K562 (cell line): ENCODE measurements around the gene CD47. TPM values are rescaled to one million over a fixed set of nuclear protein-coding genes. Genes with fewer than 3 reads are reported as not detected.

ENCODE experiments used
- ATAC-seq: fragments of 200-7000 bp; cut with Tn5 transposase; 3 replicates; pipeline ENCODE4 v1.9.1; 2020; ENCODE audit warnings: moderate library complexity
- BruUV-seq: library from RNA; stranded (reverse); fragments of 400-500 nt; replicated peaks from 2 replicates; lab custom pipeline; 2021; lab: Mats Ljungman, UMichigan
- CTCF ChIA-PET: fragments of 300-600 bp; formaldehyde crosslinking; extraction: SDS; loops from one replicate; lab custom pipeline; 2021; ENCODE audit warnings: low intra/inter-chr PET ratio; lab: Yijun Ruan, JAX
- POLR2A ChIA-PET: fragments of 300-600, 350-650 bp; sonication (Branson Sonifier 250); formaldehyde crosslinking; extraction: SDS; loops from one replicate; lab custom pipeline; 2021; ENCODE audit warnings: antibody characterized with exemption, inconsistent platforms; lab: Yijun Ruan, JAX
- DNase-seq, 4 experiments: peaks; one replicate each; pipeline versions ENCODE4 v3.0.0 to v3.0.0-alpha.2; 2011 to 2018; ENCODE audit warnings: low spot score in 3 of 4, mixed read lengths in 3 of 4; ENCODE audit errors: extremely low read depth in 1 of 4
- FAIRE-seq: peaks from 2 replicates; lab custom pipeline; 2011; peaks lifted over from hg19 to GRCh38; lab: Jason Lieb, UNC
- H2AFZ ChIP-seq: 2 replicates; pipeline ENCODE4 v1.6.0; 2011; ENCODE audit warnings: low read depth, low read length, control low read depth, inconsistent platforms
- H3K27ac ChIP-seq: fragments of 200-600 bp; 3 replicates; pipeline ENCODE4 v1.8.0; 2011; ENCODE audit warnings: low read depth, mild to moderate bottlenecking, control low read depth, inconsistent platforms, low read length, moderate library complexity, mixed read lengths; ENCODE audit errors: extremely low read depth
- H3K27me3 ChIP-seq, 2 experiments: fragments of 300-600 bp in 1 of 2; 2 replicates in 1 of 2; 3 replicates in 1 of 2; pipeline versions ENCODE4 v1.6.0 to v1.8.0; 2011; ENCODE audit warnings: inconsistent platforms in 2 of 2, low read length in 2 of 2, mild to moderate bottlenecking in 1 of 2, mixed read lengths in 1 of 2, moderate library complexity in 1 of 2; ENCODE audit not compliant: control insufficient read depth in 2 of 2, insufficient read depth in 2 of 2
- H3K36me3 ChIP-seq: fragments of 300-600 bp; 3 replicates; pipeline ENCODE4 v1.8.0; 2011; ENCODE audit warnings: mild to moderate bottlenecking, low read length, inconsistent platforms; ENCODE audit not compliant: control insufficient read depth, insufficient read depth
- H3K4me1 ChIP-seq, 2 experiments: fragments of 200-600 bp in 1 of 2; replicated peaks in 1 of 2; 2 replicates in 1 of 2; 3 replicates in 1 of 2; pipeline versions ENCODE4 v1.5.1 to v1.8.0; 2011; ENCODE audit warnings: inconsistent platforms in 2 of 2, low read length in 2 of 2, mild to moderate bottlenecking in 1 of 2, mixed read lengths in 1 of 2, moderate library complexity in 1 of 2; ENCODE audit not compliant: control insufficient read depth in 2 of 2, insufficient read depth in 2 of 2
- H3K4me2 ChIP-seq: 2 replicates; pipeline ENCODE4 v1.6.1; 2011; ENCODE audit warnings: low read length, control low read depth, inconsistent platforms, mixed read lengths; ENCODE audit not compliant: insufficient read depth
- H3K4me3 ChIP-seq: fragments of 200-600 bp; sonication (generic), shearing (Covaris generic); 2 replicates; pipeline ENCODE4 v1.5.1; 2016; ENCODE audit warnings: control low read depth, inconsistent platforms
- H3K79me2 ChIP-seq: fragments of 200-600 bp; 3 replicates; pipeline ENCODE4 v1.8.0; 2011; ENCODE audit warnings: low read length, inconsistent platforms; ENCODE audit not compliant: control insufficient read depth, insufficient read depth
- H3K9ac ChIP-seq, 2 experiments: 2 replicates each; pipeline versions ENCODE4 v1.6.0 to v1.6.1; 2011; ENCODE audit warnings: low read depth in 2 of 2, low read length in 2 of 2, control low read depth in 1 of 2, inconsistent platforms in 1 of 2, mild to moderate bottlenecking in 1 of 2, mixed read lengths in 1 of 2; ENCODE audit not compliant: insufficient read depth in 1 of 2
- H3K9me1 ChIP-seq: one replicate; pipeline ENCODE4 v1.6.0; 2011; ENCODE audit warnings: inconsistent platforms, mild to moderate bottlenecking, low read length, moderate library complexity; ENCODE audit not compliant: control insufficient read depth, insufficient read depth
- H3K9me3 ChIP-seq: replicated peaks from 2 replicates; pipeline ENCODE4 v1.5.1; 2011; ENCODE audit warnings: low read depth, low read length, inconsistent platforms; ENCODE audit not compliant: control insufficient read depth, insufficient read depth
- H4K20me1 ChIP-seq: replicated peaks from 2 replicates; pipeline ENCODE4 v1.6.1; 2011; ENCODE audit warnings: low read length, inconsistent platforms, mixed read lengths; ENCODE audit not compliant: control insufficient read depth, insufficient read depth
- CBX2 ChIP-seq: fragments of 200-600 bp; sonication (generic); IDR thresholded peaks from one replicate; pipeline ENCODE4 v1.6.1; 2012; ENCODE audit warnings: mild to moderate bottlenecking, low read length, inconsistent platforms; ENCODE audit not compliant: insufficient read depth, poor library complexity, severe bottlenecking
- HCFC1 ChIP-seq: IDR thresholded peaks from 2 replicates; pipeline ENCODE4 v1.6.1; 2012; ENCODE audit warnings: low read depth, low read length, improper control_type of control experiment
- TBL1XR1 ChIP-seq, 2 experiments: IDR thresholded peaks; 2 replicates each; pipeline ENCODE4 v1.6.1; 2012; ENCODE audit warnings: improper control_type of control experiment in 2 of 2, low read length in 2 of 2, mild to moderate bottlenecking in 1 of 2
- ZNF232 ChIP-seq: sonication (generic); formaldehyde crosslinking; IDR thresholded peaks from 2 replicates; pipeline ENCODE4 v1.8.0; 2022; ENCODE audit warnings: mild to moderate bottlenecking, missing genetic modification reagents
- ZNF282 ChIP-seq: sonication (generic); formaldehyde crosslinking; IDR thresholded peaks from 2 replicates; pipeline ENCODE4 v1.8.1; 2023; ENCODE audit warnings: missing genetic modification reagents
- WGBS: fragments of 100-300 bp; shearing (Covaris generic); methylation state at CpG from one replicate; pipeline ENCODE4 v1.1.6; 2016; ENCODE audit warnings: low coverage, mixed read lengths; ENCODE audit not compliant: insufficient coverage; ENCODE audit errors: missing lambda C conversion rate; 5-methylcytosine and 5-hydroxymethylcytosine counted together
- in situ Hi-C: fragments of 300-500 bp; cut with MboI; formaldehyde crosslinking; loops from 4 replicates; pipeline ENCODE4 v1.15.0; 2018; ENCODE audit warnings: inconsistent platforms, mixed read lengths
- intact Hi-C: fragments of 100-400 bp; cut with micrococcal nuclease; formaldehyde crosslinking; loops from 2 replicates; pipeline ENCODE4 v1.14.2; 2022
- polyA plus RNA-seq, 8 experiments: library from polyadenylated mRNA; depleted of rRNA in 4 of 8; stranded (reverse) in 5 of 8; unstranded in 3 of 8; fragments of >200 nt; fragmentation: Nextera tagmentation in 2 of 8; fragmentation: Illumina TruSeq in 1 of 8; extraction: Ambion mirVana in 2 of 8; extraction: Trizol in 1 of 8; gene quantifications; 2 replicates each; pipeline versions ENCODE4 v1.2.1 to v1.2.3, GENCODE V29; 2011 to 2014; ENCODE audit warnings: inconsistent platforms in 1 of 8, missing spikeins in 1 of 8
- total RNA-seq, 7 experiments: library from RNA; depleted of rRNA in 6 of 7; stranded (reverse); fragments of >200 nt in 6 of 7; fragmentation: Illumina TruSeq in 2 of 7; extraction: Trizol in 2 of 7; gene quantifications; 2 replicates each; pipeline versions ENCODE4 v1.2.1 to v1.2.3, GENCODE V29; 2011 to 2021; ENCODE audit warnings: low replicate concordance in 1 of 7
- TF ChIP-seq, protein P1 (sequence below): fragments of 250-450 bp; sonication (Bioruptor Pico); IDR thresholded peaks from 2 replicates; pipeline ENCODE4 v1.4.0; 2020; ENCODE audit warnings: mild to moderate bottlenecking, moderate library complexity
- TF ChIP-seq, protein P2 (sequence below), 3 experiments: fragments of 200-800 bp in 1 of 3; sonication (Bioruptor generic) in 1 of 3; sonication (generic) in 1 of 3; formaldehyde crosslinking in 1 of 3; IDR thresholded peaks; 2 replicates each; pipeline versions ENCODE4 v1.6.1 to v1.8.0; 2016 to 2022; ENCODE audit warnings: mild to moderate bottlenecking in 2 of 3, missing compliant biosample characterization in 2 of 3, missing genetic modification characterization in 2 of 3, missing genetic modification reagents in 1 of 3
- TF ChIP-seq, protein P3 (sequence below): fragments of 250-450 bp; sonication (Bioruptor Pico); IDR thresholded peaks from 2 replicates; pipeline ENCODE4 v1.5.1; 2021; ENCODE audit warnings: mild to moderate bottlenecking
- TF ChIP-seq, protein P4 (sequence below): fragments of 250-450 bp; sonication (Bioruptor Pico); IDR thresholded peaks from 2 replicates; pipeline ENCODE4 v1.5.0; 2020; ENCODE audit warnings: mild to moderate bottlenecking, borderline replicate concordance
- TF ChIP-seq, protein P5 (sequence below): fragments of 250-450 bp; sonication (Bioruptor Pico); IDR thresholded peaks from 2 replicates; pipeline ENCODE4 v1.5.0; 2021; ENCODE audit warnings: mild to moderate bottlenecking, borderline replicate concordance

Gene CD47
- total and polyA plus RNA-seq, 9 of the 15 experiments (the other 6 are each of a cell fraction or from before 2014, with no cell fraction given), result 10.2 to 62.6 (median 36.3) TPM

DNA sequence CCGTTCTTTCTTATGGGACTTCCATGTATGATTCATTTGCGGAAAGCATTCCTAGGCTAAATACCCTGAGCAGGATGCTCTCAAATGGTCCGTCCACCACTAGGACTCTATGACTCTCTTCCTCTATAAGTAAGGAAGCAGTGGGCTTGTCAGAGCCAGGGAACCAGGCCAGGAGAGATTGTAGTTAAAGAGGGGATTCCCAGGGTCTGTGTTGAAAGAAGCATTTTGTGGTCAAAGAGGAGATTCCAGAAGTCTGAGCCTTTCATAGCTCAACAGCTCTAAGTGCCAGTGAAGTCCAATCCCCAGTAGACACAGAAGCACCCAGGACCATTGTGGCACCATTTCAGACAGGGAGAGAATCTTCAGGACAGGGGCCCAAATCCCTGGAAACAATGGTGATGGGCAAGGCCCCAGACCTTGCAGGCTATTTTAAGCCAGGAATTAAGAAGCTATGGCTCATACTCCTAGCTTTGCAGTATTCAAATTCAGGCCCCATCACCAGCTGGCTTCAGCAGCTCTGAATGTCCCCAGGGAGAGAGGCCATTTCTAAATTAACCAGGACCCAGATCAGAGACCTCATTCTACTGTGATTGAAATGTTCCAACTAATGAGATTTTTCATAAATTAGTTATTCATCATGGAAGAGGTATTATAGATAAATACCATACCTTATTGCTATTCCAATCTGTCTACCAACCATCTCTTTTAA is 81.7 kb downstream of the CD47 start:
- BruUV-seq, result no TSS peak
- intact Hi-C loops, result loop anchor here (10.0 kb wide), 1 partner anchor 96 kb away; no protein-coding TSS in a partner anchor
- Histone ChIP-seq H4K20me1 (no peaks in the 10 kb centered on the region), H3K79me2 (no peaks in the 10 kb centered on the region), H3K9me3 (no peaks in the 10 kb centered on the region), H2AFZ (no peak overlapping the region), H3K27ac (no peak overlapping the region), H3K27me3 (peaks cover 9 to 26% of the 10 kb centered on the region in 2 experiments; a peak in 4 of 5 replicates), H3K9me1 (no peaks in the 10 kb centered on the region), H3K9ac (no peak overlapping the region), H3K4me2 (no peak overlapping the region), H3K4me3 (no peak overlapping the region), H3K36me3 (no peaks in the 10 kb centered on the region), H3K4me1 (peaks cover 0 to 2% of the 10 kb centered on the region in 2 experiments; a peak in 1 of 5 replicates)
- WGBS, result 0% methylated on average over 2 of the region's 3 CpGs
- ATAC-seq (no peak), DNase-seq (no peak), FAIRE-seq (no peak)
- ChIA-PET CTCF (no interaction called here), POLR2A (interaction anchor here (0.7 to 1.0 kb wide), 2 partner anchors 318 to 575 kb away, joined by 3 read pairs; no protein-coding TSS in a partner anchor)
- in situ Hi-C loops, result no loop called here
- TF ChIP-seq CBX2, result no peak
- TF ChIP-seq, protein P1, sequence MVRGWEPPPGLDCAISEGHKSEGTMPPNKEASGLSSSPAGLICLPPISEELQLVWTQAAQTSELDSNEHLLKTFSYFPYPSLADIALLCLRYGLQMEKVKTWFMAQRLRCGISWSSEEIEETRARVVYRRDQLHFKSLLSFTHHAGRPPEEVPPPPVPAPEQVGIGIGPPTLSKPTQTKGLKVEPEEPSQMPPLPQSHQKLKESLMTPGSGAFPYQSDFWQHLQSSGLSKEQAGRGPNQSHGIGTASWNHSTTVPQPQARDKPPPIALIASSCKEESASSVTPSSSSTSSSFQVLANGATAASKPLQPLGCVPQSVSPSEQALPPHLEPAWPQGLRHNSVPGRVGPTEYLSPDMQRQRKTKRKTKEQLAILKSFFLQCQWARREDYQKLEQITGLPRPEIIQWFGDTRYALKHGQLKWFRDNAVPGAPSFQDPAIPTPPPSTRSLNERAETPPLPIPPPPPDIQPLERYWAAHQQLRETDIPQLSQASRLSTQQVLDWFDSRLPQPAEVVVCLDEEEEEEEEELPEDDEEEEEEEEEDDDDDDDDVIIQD (CRISPR knock-in tag), result no peak
- TF ChIP-seq ZNF282, result no peak
- TF ChIP-seq, protein P2, sequence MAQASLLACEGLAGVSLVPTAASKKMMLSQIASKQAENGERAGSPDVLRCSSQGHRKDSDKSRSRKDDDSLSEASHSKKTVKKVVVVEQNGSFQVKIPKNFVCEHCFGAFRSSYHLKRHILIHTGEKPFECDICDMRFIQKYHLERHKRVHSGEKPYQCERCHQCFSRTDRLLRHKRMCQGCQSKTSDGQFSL (CRISPR knock-in tag; IDR thresholded peaks at IDR 0.05), result no peak
- TF ChIP-seq, protein P2 (tag; IDR thresholded peaks at IDR 0.05), result no peak
- TF ChIP-seq, protein P3, sequence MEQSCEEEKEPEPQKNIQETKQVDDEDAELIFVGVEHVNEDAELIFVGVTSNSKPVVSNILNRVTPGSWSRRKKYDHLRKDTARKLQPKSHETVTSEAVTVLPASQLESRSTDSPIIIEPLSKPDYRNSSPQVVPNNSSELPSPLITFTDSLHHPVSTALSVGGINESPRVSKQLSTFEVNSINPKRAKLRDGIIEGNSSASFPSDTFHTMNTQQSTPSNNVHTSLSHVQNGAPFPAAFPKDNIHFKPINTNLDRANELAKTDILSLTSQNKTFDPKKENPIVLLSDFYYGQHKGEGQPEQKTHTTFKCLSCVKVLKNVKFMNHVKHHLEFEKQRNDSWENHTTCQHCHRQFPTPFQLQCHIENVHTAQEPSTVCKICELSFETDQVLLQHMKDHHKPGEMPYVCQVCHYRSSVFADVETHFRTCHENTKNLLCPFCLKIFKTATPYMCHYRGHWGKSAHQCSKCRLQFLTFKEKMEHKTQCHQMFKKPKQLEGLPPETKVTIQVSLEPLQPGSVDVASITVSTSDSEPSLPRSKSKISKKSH (CRISPR knock-in tag), result no peak
- no peak for TF ChIP-seq ZNF232 (CRISPR knock-in tag)
- TF ChIP-seq, protein P4, sequence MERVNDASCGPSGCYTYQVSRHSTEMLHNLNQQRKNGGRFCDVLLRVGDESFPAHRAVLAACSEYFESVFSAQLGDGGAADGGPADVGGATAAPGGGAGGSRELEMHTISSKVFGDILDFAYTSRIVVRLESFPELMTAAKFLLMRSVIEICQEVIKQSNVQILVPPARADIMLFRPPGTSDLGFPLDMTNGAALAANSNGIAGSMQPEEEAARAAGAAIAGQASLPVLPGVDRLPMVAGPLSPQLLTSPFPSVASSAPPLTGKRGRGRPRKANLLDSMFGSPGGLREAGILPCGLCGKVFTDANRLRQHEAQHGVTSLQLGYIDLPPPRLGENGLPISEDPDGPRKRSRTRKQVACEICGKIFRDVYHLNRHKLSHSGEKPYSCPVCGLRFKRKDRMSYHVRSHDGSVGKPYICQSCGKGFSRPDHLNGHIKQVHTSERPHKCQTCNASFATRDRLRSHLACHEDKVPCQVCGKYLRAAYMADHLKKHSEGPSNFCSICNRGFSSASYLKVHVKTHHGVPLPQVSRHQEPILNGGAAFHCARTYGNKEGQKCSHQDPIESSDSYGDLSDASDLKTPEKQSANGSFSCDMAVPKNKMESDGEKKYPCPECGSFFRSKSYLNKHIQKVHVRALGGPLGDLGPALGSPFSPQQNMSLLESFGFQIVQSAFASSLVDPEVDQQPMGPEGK (CRISPR knock-in tag), result no peak
- TF ChIP-seq HCFC1, result no peak
- TF ChIP-seq, protein P5, sequence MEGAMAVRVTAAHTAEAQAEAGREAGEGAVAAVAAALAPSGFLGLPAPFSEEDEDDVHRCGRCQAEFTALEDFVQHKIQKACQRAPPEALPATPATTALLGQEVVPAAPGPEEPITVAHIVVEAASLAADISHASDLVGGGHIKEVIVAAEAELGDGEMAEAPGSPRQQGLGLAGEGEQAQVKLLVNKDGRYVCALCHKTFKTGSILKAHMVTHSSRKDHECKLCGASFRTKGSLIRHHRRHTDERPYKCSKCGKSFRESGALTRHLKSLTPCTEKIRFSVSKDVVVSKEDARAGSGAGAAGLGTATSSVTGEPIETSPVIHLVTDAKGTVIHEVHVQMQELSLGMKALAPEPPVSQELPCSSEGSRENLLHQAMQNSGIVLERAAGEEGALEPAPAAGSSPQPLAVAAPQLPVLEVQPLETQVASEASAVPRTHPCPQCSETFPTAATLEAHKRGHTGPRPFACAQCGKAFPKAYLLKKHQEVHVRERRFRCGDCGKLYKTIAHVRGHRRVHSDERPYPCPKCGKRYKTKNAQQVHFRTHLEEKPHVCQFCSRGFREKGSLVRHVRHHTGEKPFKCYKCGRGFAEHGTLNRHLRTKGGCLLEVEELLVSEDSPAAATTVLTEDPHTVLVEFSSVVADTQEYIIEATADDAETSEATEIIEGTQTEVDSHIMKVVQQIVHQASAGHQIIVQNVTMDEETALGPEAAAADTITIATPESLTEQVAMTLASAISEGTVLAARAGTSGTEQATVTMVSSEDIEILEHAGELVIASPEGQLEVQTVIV (CRISPR knock-in tag), result no peak
- TF ChIP-seq TBL1XR1 (IDR thresholded peaks at IDR 0.05; ENCODE audit: low read length in 2 of 2), result no peak
